DND-41 (cell line): ENCODE results near the gene RNU1-3.
"Not testable (repeated sequence)": the region's sequence is repeated elsewhere in the genome, so short reads cannot be mapped to it uniquely, and the experiment has no call there.

Experiments
- EZH2 ChIP-seq: IDR thresholded peaks from 3 replicates; pipeline ENCODE4 v1.6.1; 2012; ENCODE audit warnings: borderline replicate concordance, low read depth, mild to moderate bottlenecking, moderate library complexity, low read length, inconsistent platforms; ENCODE audit not compliant: severe bottlenecking
- TF ChIP-seq, protein P1 (sequence below): IDR thresholded peaks from 2 replicates; pipeline ENCODE4 v1.5.1; 2012; ENCODE audit warnings: borderline replicate concordance, low read length, moderate library complexity, mild to moderate bottlenecking; ENCODE audit not compliant: poor library complexity, severe bottlenecking; ENCODE audit errors: extremely low read depth

- TF ChIP-seq EZH2 = not testable (repeated sequence)
- TF ChIP-seq, protein P1, sequence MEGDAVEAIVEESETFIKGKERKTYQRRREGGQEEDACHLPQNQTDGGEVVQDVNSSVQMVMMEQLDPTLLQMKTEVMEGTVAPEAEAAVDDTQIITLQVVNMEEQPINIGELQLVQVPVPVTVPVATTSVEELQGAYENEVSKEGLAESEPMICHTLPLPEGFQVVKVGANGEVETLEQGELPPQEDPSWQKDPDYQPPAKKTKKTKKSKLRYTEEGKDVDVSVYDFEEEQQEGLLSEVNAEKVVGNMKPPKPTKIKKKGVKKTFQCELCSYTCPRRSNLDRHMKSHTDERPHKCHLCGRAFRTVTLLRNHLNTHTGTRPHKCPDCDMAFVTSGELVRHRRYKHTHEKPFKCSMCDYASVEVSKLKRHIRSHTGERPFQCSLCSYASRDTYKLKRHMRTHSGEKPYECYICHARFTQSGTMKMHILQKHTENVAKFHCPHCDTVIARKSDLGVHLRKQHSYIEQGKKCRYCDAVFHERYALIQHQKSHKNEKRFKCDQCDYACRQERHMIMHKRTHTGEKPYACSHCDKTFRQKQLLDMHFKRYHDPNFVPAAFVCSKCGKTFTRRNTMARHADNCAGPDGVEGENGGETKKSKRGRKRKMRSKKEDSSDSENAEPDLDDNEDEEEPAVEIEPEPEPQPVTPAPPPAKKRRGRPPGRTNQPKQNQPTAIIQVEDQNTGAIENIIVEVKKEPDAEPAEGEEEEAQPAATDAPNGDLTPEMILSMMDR = not testable (repeated sequence)
Measured at GRCh38 chr1:16709659-16710087, 42.9 kb upstream of the RNU1-3 start.
